Measurements from ENCODE around the gene PRDX2.

GRCh38 chr19:12792853-12793289 is 8.7 kb downstream of the PRDX2 start:
- TF ChIP-seq CTCF (conservative IDR thresholded peaks at IDR 0.05; ENCODE audit: low read length) (no peak), EZH2phosphoT487 (IDR thresholded peaks at IDR 0.05; ENCODE audit: borderline replicate concordance) (no peak)
